GM19397 (cell line): ENCODE measurements around the gene ZNF419.

Experiments used
- ATAC-seq: cut with Tn5 transposase; IDR thresholded peaks from one replicate; pipeline ENCODE4 v1.9.1; 2021; ENCODE audit warnings: mild to moderate bottlenecking, moderate library complexity; ENCODE audit not compliant: unreplicated experiment

The ZNF419 gene

DNA sequence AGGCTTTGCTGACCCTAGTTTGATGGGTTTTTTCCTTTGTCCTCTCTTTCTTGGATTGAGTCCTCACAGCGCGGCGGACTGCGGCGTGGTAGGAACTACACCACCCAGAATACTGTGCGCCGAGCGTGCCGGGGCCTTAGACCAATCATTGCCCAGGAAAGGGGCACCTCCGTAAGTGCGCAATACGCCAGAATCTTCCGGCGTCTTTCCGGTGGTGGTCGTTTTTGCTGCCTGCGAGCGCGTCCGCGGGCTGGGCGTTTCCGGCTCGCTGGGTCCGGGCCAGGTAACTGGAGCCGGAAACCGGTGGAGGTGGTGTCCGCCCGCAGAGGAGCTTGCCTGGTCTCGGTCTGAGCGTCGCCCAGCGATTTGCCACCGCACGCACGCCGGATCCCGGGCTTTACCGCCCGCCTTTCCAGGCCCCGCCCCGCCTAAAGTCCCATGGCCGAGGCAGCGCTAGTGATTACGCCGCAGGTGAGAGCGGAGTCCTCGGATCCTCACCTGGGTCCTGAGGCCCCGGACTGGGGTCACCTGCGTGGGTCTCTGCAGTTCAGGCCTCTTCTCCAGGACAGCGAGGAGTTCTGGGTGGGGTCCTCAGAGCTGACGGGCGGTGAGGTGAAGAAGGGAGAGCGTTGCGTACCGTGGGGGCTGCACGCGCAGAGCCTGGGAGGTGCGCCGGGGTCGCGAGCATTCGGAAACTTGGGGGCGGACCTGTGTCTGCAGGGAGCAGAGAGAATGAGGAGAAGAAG, 39.8 kb downstream of the ZNF419 start, which contains the start of gene ZNF549:
TSS of gene ZNF549 (plus strand) at position 221 of the 746 bp plus-strand sequence. CDS start at position 439, 218 bp downstream.
- ATAC-seq = peak; percentile 97

DNA sequence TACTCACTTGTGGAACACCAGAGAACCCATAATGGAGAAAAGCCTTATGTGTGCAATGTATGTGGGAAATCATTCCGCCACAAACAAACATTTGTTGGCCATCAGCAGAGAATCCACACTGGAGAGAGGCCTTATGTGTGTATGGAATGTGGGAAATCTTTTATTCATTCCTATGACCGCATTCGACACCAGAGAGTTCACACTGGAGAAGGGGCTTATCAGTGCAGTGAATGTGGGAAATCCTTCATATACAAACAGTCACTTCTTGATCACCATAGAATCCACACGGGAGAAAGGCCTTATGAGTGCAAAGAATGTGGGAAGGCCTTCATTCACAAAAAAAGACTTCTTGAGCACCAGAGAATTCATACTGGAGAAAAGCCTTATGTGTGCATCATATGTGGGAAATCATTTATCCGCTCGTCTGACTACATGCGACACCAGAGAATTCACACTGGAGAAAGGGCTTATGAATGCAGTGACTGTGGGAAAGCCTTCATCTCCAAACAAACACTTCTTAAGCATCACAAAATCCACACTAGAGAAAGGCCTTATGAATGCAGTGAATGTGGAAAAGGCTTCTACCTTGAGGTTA, 50.5 kb downstream of the ZNF419 start:
- no peak for ATAC-seq
